ENCODE measurements around the gene FGF14.

DNA sequence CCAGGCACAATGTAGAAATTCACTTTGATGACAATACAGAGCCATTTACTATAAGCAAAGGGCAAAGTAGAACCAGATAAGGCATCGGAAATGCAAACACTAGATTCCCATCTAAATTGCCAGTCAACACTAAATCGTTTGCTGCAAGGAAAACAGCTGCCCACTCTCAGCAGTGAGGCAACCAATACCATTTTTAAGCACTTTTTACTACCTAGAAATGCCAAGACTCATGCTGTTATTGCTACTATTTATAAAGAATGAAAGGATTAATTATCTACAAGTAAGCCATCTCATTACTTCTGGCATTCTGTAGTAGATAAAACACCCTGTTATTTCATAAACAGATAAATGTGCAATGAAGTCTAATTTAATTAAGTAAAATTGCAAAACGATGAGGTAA lies 422.0 kb downstream of the FGF14 start:
- TF ChIP-seq, protein P1, sequence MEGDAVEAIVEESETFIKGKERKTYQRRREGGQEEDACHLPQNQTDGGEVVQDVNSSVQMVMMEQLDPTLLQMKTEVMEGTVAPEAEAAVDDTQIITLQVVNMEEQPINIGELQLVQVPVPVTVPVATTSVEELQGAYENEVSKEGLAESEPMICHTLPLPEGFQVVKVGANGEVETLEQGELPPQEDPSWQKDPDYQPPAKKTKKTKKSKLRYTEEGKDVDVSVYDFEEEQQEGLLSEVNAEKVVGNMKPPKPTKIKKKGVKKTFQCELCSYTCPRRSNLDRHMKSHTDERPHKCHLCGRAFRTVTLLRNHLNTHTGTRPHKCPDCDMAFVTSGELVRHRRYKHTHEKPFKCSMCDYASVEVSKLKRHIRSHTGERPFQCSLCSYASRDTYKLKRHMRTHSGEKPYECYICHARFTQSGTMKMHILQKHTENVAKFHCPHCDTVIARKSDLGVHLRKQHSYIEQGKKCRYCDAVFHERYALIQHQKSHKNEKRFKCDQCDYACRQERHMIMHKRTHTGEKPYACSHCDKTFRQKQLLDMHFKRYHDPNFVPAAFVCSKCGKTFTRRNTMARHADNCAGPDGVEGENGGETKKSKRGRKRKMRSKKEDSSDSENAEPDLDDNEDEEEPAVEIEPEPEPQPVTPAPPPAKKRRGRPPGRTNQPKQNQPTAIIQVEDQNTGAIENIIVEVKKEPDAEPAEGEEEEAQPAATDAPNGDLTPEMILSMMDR (IDR thresholded peaks at IDR 0.05) = no peak
- no peak for TF ChIP-seq POLR2A (IDR thresholded peaks at IDR 0.05)
